Karpas-422 (cell line): ENCODE measurements around the gene ALPL. TPM values are rescaled to one million over a fixed set of nuclear protein-coding genes. Genes with fewer than 3 reads are reported as not detected.

Experiments
- DNase-seq: peaks from one replicate; pipeline ENCODE4 v3.0.0-alpha.2; 2015
- H2AFZ ChIP-seq: fragments of 200-600 bp; sonication (generic); 2 replicates; pipeline ENCODE4 v1.6.1; 2014; ENCODE audit warnings: antibody characterized with exemption, low read length, mixed read lengths
- H3K27ac ChIP-seq: fragments of 200-600 bp; sonication (generic); 2 replicates; pipeline ENCODE4 v1.5.1; 2014; ENCODE audit warnings: mild to moderate bottlenecking, low read length, moderate library complexity
- H3K27me3 ChIP-seq: fragments of 200-600 bp; sonication (generic); 2 replicates; pipeline ENCODE4 v1.6.1; 2014; ENCODE audit warnings: low read length, mixed read lengths
- H3K36me3 ChIP-seq: fragments of 200-600 bp; sonication (generic); 2 replicates; pipeline ENCODE4 v1.6.1; 2014; ENCODE audit warnings: low read length, mixed read lengths; ENCODE audit not compliant: insufficient read depth
- H3K4me1 ChIP-seq: fragments of 200-600 bp; sonication (generic); 2 replicates; pipeline ENCODE4 v1.6.1; 2014; ENCODE audit warnings: mild to moderate bottlenecking, low read length, mixed read lengths
- H3K4me2 ChIP-seq: fragments of 200-600 bp; sonication (generic); 2 replicates; pipeline ENCODE4 v1.6.1; 2014; ENCODE audit warnings: low read length, low read depth, mild to moderate bottlenecking; ENCODE audit not compliant: poor library complexity, severe bottlenecking
- H3K4me3 ChIP-seq: fragments of 200-600 bp; sonication (generic); 2 replicates; pipeline ENCODE4 v1.5.1; 2014; ENCODE audit warnings: mild to moderate bottlenecking, antibody characterized with exemption, low read length, mixed read lengths
- H3K79me2 ChIP-seq: fragments of 200-600 bp; sonication (generic); 2 replicates; pipeline ENCODE4 v1.6.1; 2014; ENCODE audit warnings: mild to moderate bottlenecking, low read length, mixed read lengths
- H3K9ac ChIP-seq: fragments of 200-600 bp; sonication (generic); 2 replicates; pipeline ENCODE4 v1.6.0; 2014; ENCODE audit warnings: low read length
- H3K9me2 ChIP-seq: fragments of 200-600 bp; sonication (generic), shearing (Covaris generic); replicated peaks from 2 replicates; pipeline ENCODE4 v1.6.0; 2014; ENCODE audit warnings: mild to moderate bottlenecking, low read length, moderate library complexity; ENCODE audit not compliant: insufficient read depth
- H3K9me3 ChIP-seq: fragments of 300-700, 200-600 bp; sonication (generic); 2 replicates; pipeline ENCODE4 v1.6.1; 2014; ENCODE audit warnings: low read length, mixed read lengths
- H4K20me1 ChIP-seq: fragments of 200-600 bp; sonication (generic); 2 replicates; pipeline ENCODE4 v1.6.1; 2014; ENCODE audit warnings: mild to moderate bottlenecking, antibody characterized with exemption, low read length, low read depth; ENCODE audit not compliant: insufficient read depth
- total RNA-seq: library from RNA; depleted of rRNA; stranded (reverse); fragments of >200 nt; shearing (Covaris generic); gene quantifications from 2 replicates; pipeline ENCODE4 v1.2.3, GENCODE V29; 2014; ENCODE audit warnings: low replicate concordance

The ALPL gene
- total RNA-seq, 1 experiment from 2014 or later = not detected

GRCh38 chr1:21537932-21538630 lies 28.9 kb downstream of the ALPL start:
- Histone ChIP-seq H3K4me2 (no peak overlapping the region), H3K9ac (no peak overlapping the region), H3K36me3 (no peaks in the 10 kb centered on the region), H2AFZ (no peak overlapping the region), H3K9me2 (no peaks in the 10 kb centered on the region), H3K9me3 (no peaks in the 10 kb centered on the region), H3K79me2 (no peaks in the 10 kb centered on the region), H3K4me3 (no peak overlapping the region), H4K20me1 (no peaks in the 10 kb centered on the region), H3K27ac (no peak overlapping the region), H3K27me3 (no peaks in the 10 kb centered on the region), H3K4me1 (peaks cover 39% of the 10 kb centered on the region)
- no peak for DNase-seq

DNA sequence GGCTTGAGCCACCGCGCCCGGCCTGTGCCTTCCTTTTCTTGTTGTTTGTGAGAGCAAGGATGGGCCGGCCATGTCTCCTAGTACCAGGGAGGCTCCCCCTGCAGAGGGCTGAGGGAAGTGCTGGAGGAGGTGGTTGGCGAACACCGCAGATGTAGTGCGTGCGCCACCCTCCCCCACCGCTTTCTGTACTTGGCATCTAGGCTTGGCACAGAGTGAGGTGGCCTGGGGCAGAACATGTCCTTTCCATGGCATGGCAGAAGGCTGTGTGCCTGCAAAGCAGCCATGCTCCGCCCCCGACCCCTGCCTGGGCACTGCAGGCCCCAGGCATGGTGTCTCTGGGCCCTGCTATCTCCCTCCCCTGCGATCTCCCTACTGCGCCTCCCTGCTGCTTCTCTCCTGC lies 30.7 kb downstream of the ALPL start:
- H3K4me1 ChIP-seq = peaks cover 20% of the 10 kb centered on the region
- H2AFZ ChIP-seq = no peak overlapping the region
- peak; percentile 79 for DNase-seq
- no peaks in the 10 kb centered on the region for H3K27me3 ChIP-seq
- H3K9me3 ChIP-seq = no peaks in the 10 kb centered on the region
- H3K27ac ChIP-seq = no peak overlapping the region
- H3K4me3 ChIP-seq = no peak overlapping the region
- no peak overlapping the region for H3K9ac ChIP-seq
- H3K36me3 ChIP-seq = no peaks in the 10 kb centered on the region
- no peak overlapping the region for H3K4me2 ChIP-seq
- H4K20me1 ChIP-seq = no peaks in the 10 kb centered on the region
- H3K79me2 ChIP-seq = no peaks in the 10 kb centered on the region
- H3K9me2 ChIP-seq = no peaks in the 10 kb centered on the region

DNA sequence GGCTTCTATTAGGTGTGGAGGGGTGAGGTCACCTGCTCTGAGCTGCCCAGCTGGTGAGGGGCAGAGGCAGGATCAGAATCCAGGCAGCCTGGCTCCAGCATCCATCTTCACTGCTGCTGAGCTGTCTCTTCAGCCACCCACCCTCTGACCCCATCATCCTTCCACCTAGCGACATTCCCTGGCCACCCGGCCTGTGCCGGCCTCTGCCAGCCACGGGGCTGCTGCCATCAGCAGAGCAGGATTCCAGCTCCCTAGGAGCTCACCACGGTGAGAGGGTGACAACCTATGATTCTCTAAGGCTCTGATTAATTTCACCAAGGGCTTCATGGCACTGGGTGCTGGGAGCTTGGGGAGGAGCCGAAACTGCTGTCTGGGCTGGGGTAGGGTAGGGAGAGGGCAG lies 32.1 kb downstream of the ALPL start:
- Histone ChIP-seq H3K27ac (no peak overlapping the region), H3K27me3 (no peaks in the 10 kb centered on the region), H4K20me1 (no peaks in the 10 kb centered on the region), H3K9me3 (no peaks in the 10 kb centered on the region), H3K9ac (no peak overlapping the region), H3K4me1 (peaks cover 7% of the 10 kb centered on the region), H3K4me3 (no peak overlapping the region), H3K79me2 (no peaks in the 10 kb centered on the region), H3K36me3 (no peaks in the 10 kb centered on the region), H2AFZ (no peak overlapping the region), H3K4me2 (no peak overlapping the region), H3K9me2 (no peaks in the 10 kb centered on the region)
- no peak for DNase-seq

DNA sequence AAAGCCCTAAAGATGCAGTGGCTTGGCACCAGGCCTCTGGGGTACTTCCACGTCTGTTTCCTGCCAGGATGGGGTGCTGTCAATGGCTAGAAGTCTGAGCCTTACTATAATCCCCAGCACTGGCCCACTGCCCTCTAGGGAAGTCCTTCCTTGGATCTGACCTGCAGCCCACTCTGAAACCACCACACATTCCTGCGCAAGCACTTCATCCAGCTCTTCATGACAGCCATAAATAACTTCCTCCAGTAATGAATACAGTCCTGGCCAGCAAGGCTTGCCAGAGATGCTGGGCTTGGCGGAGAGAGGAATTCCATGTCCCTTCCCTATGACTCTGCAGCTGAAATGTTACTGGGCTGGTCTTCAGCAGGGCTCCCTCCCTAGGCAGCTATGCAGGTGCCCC lies 32.6 kb downstream of the ALPL start:
- Histone ChIP-seq H3K4me1 (0 out of 2 replicates have a peak, but pooled peaks cover 3% of the 10 kb centered on the region), H3K27ac (no peak overlapping the region), H3K27me3 (no peaks in the 10 kb centered on the region), H2AFZ (no peak overlapping the region), H3K4me2 (no peak overlapping the region), H3K4me3 (no peak overlapping the region), H3K79me2 (no peaks in the 10 kb centered on the region), H3K9ac (no peak overlapping the region), H3K9me3 (no peaks in the 10 kb centered on the region), H4K20me1 (no peaks in the 10 kb centered on the region), H3K36me3 (no peaks in the 10 kb centered on the region), H3K9me2 (no peaks in the 10 kb centered on the region)
- no peak for DNase-seq

DNA sequence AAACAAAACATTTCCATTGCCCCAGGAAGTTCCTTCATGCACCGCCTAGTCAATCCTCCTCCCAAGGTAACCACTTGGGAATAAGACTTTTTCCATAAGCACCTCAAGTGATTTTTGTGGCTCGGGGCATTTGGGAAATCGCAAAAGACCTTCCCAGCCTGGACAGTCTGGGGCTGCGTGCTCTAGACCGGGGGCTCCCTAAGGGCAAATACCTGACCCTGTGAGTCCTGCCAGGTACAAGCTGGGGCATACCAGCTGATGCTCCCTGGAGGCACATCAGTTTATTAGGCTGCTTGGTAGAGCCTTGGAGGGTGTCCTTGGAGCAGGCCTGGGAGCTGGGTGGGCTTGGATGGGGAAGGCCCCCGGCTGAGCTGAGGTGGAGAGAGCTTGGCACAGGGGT lies 34.4 kb downstream of the ALPL start:
- DNase-seq = no peak
- H3K4me3 ChIP-seq = no peak overlapping the region

GRCh38 chr1:21544095-21544494 lies 34.9 kb downstream of the ALPL start:
- Histone ChIP-seq H2AFZ (no peak overlapping the region), H3K79me2 (no peaks in the 10 kb centered on the region), H3K4me2 (no peak overlapping the region), H3K27ac (no peak overlapping the region), H3K9me3 (no peaks in the 10 kb centered on the region), H3K9ac (no peak overlapping the region), H3K36me3 (no peaks in the 10 kb centered on the region), H3K4me3 (no peak overlapping the region), H3K4me1 (no peaks in the 10 kb centered on the region), H3K27me3 (no peaks in the 10 kb centered on the region), H4K20me1 (no peaks in the 10 kb centered on the region), H3K9me2 (no peaks in the 10 kb centered on the region)
- no peak for DNase-seq

More for the DNA sequence above, 34.4 kb downstream of the ALPL start:
- H3K9me3 ChIP-seq = no peaks in the 10 kb centered on the region
- H3K4me1 ChIP-seq = no peaks in the 10 kb centered on the region
- no peaks in the 10 kb centered on the region for H3K79me2 ChIP-seq
- H3K36me3 ChIP-seq = no peaks in the 10 kb centered on the region
- H3K9me2 ChIP-seq = no peaks in the 10 kb centered on the region
- no peak overlapping the region for H2AFZ ChIP-seq
- H3K27me3 ChIP-seq = no peaks in the 10 kb centered on the region
- H3K27ac ChIP-seq = no peak overlapping the region
- H3K4me2 ChIP-seq = no peak overlapping the region
- no peak overlapping the region for H3K9ac ChIP-seq
- H4K20me1 ChIP-seq = no peaks in the 10 kb centered on the region

DNA sequence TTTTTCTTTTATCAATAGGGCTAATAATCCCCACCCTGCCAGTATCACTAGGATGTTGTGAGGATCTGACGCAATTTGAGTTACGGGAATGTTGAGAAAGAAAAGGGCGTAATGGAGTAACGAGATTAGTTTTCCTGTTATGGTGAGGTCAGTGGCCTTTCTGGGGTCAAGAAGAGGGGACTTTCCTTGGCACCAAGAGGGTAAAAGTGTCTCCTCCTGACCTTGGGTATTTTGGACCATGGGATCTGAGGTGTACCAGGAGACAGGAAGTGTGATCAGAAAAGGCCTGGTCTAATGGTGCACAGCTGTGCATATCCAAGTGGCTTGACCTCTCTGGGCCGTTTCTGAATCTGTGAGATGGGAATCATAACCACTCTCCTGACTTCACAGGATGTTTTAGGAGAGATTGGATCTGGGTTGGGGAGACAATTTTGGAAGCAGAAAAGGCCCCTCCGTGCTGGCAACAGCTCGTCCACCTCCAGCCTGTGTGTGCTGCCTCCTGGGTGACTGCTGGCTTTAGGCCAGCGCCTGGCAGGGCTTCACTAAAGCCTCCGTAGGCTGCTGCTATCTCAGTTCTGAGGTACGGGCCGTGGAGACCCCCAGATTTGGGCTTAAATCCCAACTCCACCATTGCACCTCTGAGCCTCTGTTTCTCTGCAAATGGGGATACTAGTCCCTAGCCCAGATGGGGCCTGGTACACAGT lies 37.1 kb downstream of the ALPL start:
- no peaks in the 10 kb centered on the region for H3K36me3 ChIP-seq
- DNase-seq = no peak
- no peak overlapping the region for H3K4me2 ChIP-seq
- H3K9me3 ChIP-seq = no peaks in the 10 kb centered on the region
- no peaks in the 10 kb centered on the region for H3K79me2 ChIP-seq
- no peak overlapping the region for H3K9ac ChIP-seq
- H3K27me3 ChIP-seq = no peaks in the 10 kb centered on the region
- no peak overlapping the region for H3K27ac ChIP-seq
- no peak overlapping the region for H2AFZ ChIP-seq
- H3K4me3 ChIP-seq = no peak overlapping the region
- no peaks in the 10 kb centered on the region for H3K9me2 ChIP-seq
- H4K20me1 ChIP-seq = no peaks in the 10 kb centered on the region
- H3K4me1 ChIP-seq = no peaks in the 10 kb centered on the region

DNA sequence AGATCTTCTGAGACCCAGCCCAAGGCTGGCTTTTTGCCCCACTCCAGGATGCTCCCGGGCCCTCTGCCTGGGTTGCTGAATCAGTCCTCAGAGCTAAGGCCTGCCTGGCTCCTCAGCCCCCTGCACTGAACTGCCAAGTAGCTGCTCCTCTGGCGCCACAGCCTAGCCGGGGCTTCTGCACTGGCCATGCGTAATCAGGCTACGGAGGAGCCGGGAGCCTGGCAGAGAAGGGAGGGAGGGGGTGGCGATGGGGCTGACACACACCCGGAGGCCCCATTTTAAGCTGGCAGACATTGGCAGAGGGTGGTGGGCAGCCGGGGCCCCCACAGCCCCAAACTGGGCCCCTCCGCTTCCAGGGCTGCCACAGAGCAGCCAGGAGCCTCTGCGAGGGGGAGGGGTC lies 38.7 kb downstream of the ALPL start:
- H3K4me1 ChIP-seq = no peaks in the 10 kb centered on the region
- H3K9me2 ChIP-seq = no peaks in the 10 kb centered on the region
- H3K79me2 ChIP-seq = no peaks in the 10 kb centered on the region
- H2AFZ ChIP-seq = no peak overlapping the region
- H4K20me1 ChIP-seq = no peaks in the 10 kb centered on the region
- H3K4me3 ChIP-seq = no peak overlapping the region
- no peak for DNase-seq
- no peaks in the 10 kb centered on the region for H3K27me3 ChIP-seq
- no peak overlapping the region for H3K27ac ChIP-seq
- H3K9me3 ChIP-seq = no peaks in the 10 kb centered on the region
- H3K36me3 ChIP-seq = no peaks in the 10 kb centered on the region
- no peak overlapping the region for H3K4me2 ChIP-seq
- H3K9ac ChIP-seq = no peak overlapping the region
